ENCODE results near the gene RNU6-7. TPM values are rescaled to one million over a fixed set of nuclear protein-coding genes. Genes with fewer than 3 reads are reported as not detected.
A peak's percentile ranks its signal among the peaks of the same experiment; 100 is the strongest.

Gene RNU6-7
- total RNA-seq, 1 donor from 2014 or later: not detected

DNA sequence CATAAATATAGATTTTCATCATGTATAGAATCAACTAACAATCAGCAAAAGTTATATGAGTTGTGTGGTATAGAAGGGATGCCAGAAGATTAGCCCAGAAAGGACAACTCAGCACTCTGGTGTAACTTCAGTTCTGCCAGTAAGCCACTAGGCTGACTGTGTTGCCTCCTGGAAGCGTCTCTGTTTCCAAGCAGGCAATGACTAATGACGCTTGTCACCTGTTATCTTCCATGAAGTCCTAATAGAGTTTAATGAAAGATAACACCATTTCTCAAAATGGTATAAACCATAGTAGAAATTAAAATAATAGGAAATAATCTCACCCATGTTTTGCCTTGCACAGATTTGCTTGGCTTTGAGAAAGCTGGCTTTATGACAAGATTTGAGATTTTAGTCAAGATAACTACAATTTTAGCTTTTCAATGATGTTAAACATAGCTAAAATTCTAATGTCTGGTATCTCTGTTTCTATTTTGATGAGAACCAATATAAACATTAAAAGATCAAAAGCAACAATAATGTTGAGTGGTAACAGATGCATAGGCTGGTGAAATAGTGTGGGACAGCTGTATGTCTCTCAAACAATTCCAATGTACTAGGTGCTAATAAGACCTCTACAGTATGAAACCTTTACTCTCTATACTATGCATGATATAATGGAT lies 9.0 kb upstream of the RNU6-7 start:
- H3K4me3 ChIP-seq (ENCODE audit: low read depth, low read length): no peak overlapping the region
- no peak for DNase-seq (ENCODE audit: low read depth)
- H3K27me3 ChIP-seq (ENCODE audit: control insufficient read depth, insufficient read depth, low read length): no peaks in the 10 kb centered on the region
- no peak for TF ChIP-seq CTCF (IDR thresholded peaks at IDR 0.05; ENCODE audit: insufficient read depth, low read length, poor library complexity, severe bottlenecking)
- no peaks in the 10 kb centered on the region for H3K36me3 ChIP-seq (ENCODE audit: control insufficient read depth, insufficient read depth, low read length)

DNA sequence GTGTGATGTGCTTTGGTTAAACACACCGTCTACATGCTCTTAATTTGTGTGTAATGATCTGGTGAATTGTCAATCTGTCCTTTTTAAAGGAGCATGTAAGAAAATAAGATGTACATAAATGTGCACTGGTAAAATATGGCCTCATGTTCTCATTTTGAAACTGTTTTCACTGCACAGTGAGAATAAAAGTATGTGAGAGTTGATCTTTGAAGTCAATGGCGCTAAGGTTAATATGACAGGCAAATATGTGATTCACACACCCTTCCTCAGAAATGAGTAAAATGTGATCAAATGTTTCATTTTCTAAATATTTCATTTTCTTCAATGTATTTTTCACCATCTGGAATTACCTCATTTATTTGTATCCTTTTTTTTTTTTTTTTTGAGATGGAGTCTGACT lies 8.3 kb upstream of the RNU6-7 start:
- no peak for DNase-seq (ENCODE audit: low read depth)
- Histone ChIP-seq H3K4me3 (ENCODE audit: low read depth, low read length) (no peak overlapping the region), H3K27me3 (ENCODE audit: control insufficient read depth, insufficient read depth, low read length) (no peaks in the 10 kb centered on the region), H3K36me3 (ENCODE audit: control insufficient read depth, insufficient read depth, low read length) (no peaks in the 10 kb centered on the region)
- TF ChIP-seq CTCF (IDR thresholded peaks at IDR 0.05; ENCODE audit: insufficient read depth, low read length, poor library complexity, severe bottlenecking): no peak

GRCh38 chr14:32195636-32196035 lies 6.2 kb upstream of the RNU6-7 start:
- no peak for DNase-seq (ENCODE audit: low read depth)
- Histone ChIP-seq H3K36me3 (ENCODE audit: control insufficient read depth, insufficient read depth, low read length) (no peaks in the 10 kb centered on the region), H3K27me3 (ENCODE audit: control insufficient read depth, insufficient read depth, low read length) (no peaks in the 10 kb centered on the region), H3K4me3 (ENCODE audit: low read depth, low read length) (no peak overlapping the region)
- no peak for TF ChIP-seq CTCF (IDR thresholded peaks at IDR 0.05; ENCODE audit: insufficient read depth, low read length, poor library complexity, severe bottlenecking)

GRCh38 chr14:32197919-32198318 lies 3.9 kb upstream of the RNU6-7 start:
- no peak for DNase-seq (ENCODE audit: low read depth)
- TF ChIP-seq CTCF (IDR thresholded peaks at IDR 0.05; ENCODE audit: insufficient read depth, low read length, poor library complexity, severe bottlenecking): no peak

DNA sequence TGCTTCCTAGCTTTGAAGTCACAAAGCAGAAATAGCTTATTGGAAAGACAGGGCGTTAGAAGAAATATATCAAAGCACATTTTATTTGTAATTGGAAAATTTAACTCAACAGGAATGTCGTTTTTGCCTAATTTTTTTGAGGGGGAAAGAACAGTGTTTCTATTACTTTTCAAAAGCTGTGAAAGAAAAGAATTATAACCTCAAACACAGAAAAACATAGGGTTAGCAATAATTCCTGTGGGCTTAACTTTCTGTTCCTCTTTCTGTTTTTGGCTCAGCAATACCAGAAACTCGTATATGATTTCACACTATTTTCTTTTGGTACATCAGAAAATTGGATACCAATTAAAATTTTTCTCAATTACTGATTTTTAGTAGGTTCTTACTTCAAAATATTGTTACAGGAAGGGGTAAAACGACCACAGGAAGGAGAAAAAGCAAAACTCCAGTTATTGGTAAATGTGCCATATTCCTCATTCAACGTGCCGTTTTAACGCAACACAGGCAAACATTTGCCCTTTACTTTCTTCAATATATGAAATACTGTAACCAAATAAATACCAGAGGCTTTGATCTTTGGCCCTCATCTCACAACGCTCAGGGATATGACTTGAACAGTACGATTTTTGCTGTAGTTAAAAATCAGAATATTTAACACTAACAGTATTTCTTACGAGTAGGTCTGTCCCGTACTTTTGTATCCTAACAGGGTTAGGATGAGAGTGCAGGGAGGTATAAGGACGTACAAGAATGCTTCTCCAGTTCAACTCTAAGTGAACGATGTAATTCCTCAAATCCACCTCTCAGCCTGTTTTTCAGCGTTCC lies 1.3 kb upstream of the RNU6-7 start:
- DNase-seq (ENCODE audit: low read depth): no peak
- H3K27me3 ChIP-seq (ENCODE audit: control insufficient read depth, insufficient read depth, low read length): no peaks in the 10 kb centered on the region
- no peak for TF ChIP-seq CTCF (IDR thresholded peaks at IDR 0.05; ENCODE audit: insufficient read depth, low read length, poor library complexity, severe bottlenecking)
- no peaks in the 10 kb centered on the region for H3K36me3 ChIP-seq (ENCODE audit: control insufficient read depth, insufficient read depth, low read length)
- H3K4me3 ChIP-seq (ENCODE audit: low read depth, low read length): peak overlapping the region; percentile 82

More at GRCh38 chr14:32197919-32198318, 3.9 kb upstream of the RNU6-7 start:
- no peaks in the 10 kb centered on the region for H3K36me3 ChIP-seq (ENCODE audit: control insufficient read depth, insufficient read depth, low read length)
- H3K27me3 ChIP-seq (ENCODE audit: control insufficient read depth, insufficient read depth, low read length): no peaks in the 10 kb centered on the region
- no peak overlapping the region for H3K4me3 ChIP-seq (ENCODE audit: low read depth, low read length)
